GM12892 (cell line): ENCODE data around the gene ELK4.

Experiments used
- DNase-seq: peaks from one replicate; pipeline ENCODE4 v3.0.0; 2011; ENCODE audit not compliant: insufficient read length
- FAIRE-seq: peaks from 2 replicates; lab custom pipeline; 2011; peaks lifted over from hg19 to GRCh38; lab: Jason Lieb, UNC
- POLR2A ChIP-seq: IDR thresholded peaks from 2 replicates; pipeline ENCODE4 v1.6.1; 2011; ENCODE audit warnings: low read depth, low read length, control low read depth
- POLR2AphosphoS5 ChIP-seq: IDR thresholded peaks from 2 replicates; pipeline ENCODE4 v1.6.1; 2011; ENCODE audit warnings: low read depth, low read length, control low read depth
- TAF1 ChIP-seq: IDR thresholded peaks from 2 replicates; pipeline ENCODE4 v1.6.1; 2011; ENCODE audit warnings: low read depth, mild to moderate bottlenecking, control low read depth, low read length, borderline replicate concordance

The ELK4 gene

GRCh38 chr1:205576011-205576410 lies 55.8 kb downstream of the ELK4 start:
- TF ChIP-seq TAF1 (no peak), POLR2A (no peak), POLR2AphosphoS5 (no peak)
- FAIRE-seq (no peak), DNase-seq (no peak)

- FAIRE-seq (no peak), DNase-seq (no peak)
- TF ChIP-seq TAF1 (no peak), POLR2AphosphoS5 (no peak), POLR2A (no peak)
Measured at GRCh38 chr1:205575294-205575885, 56.4 kb downstream of the ELK4 start.

DNA sequence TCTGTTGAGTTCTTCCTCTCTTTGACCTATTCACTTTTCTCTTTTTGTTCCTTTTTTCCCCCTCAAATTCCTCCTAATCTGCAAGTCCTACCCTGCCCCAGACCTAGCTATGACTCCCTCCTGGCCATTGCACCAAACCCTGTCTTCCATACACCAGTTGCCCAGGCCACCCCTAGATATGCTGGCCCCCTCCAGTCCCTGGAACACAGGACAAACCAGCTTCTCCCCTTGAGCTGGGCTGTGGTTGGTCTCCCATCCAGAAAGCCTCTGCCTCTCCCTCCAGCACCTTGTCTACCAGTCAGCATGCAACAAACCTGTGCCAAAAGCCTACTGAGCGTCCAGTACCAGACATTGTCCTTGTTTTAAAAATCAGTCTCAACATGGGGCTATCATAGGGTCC lies 59.4 kb downstream of the ELK4 start:
- TF ChIP-seq POLR2A: no peak
- no peak for TF ChIP-seq POLR2AphosphoS5
- no peak for TF ChIP-seq TAF1
- FAIRE-seq (no peak), DNase-seq (no peak)

GRCh38 chr1:205571747-205572146 lies 60.1 kb downstream of the ELK4 start:
- TF ChIP-seq POLR2A (no peak), POLR2AphosphoS5 (no peak), TAF1 (no peak)
- FAIRE-seq (no peak), DNase-seq (no peak)

GRCh38 chr1:205570796-205571537 lies 60.8 kb downstream of the ELK4 start:
- DNase-seq (no peak), FAIRE-seq (no peak)
- TF ChIP-seq POLR2A (no peak), POLR2AphosphoS5 (no peak), TAF1 (no peak)

DNA sequence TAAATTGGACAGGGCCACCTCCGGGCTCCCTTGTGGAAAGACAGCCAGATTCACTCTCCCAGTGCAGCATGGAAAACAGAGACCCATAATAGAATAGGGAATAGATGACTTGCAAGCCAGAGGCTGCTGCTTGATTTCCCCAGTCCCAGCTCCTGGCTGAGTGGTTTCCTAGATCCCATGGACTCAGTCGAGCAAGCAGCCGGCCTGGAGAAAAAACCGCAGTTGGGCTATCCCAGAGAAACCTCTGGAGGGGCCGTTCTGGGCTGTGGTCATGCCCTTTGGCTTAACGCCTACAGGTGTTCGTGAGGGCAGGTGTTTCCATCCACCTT lies 61.7 kb downstream of the ELK4 start:
- no peak for TF ChIP-seq POLR2A
- no peak for TF ChIP-seq TAF1
- TF ChIP-seq POLR2AphosphoS5: no peak
- DNase-seq: no peak
- no peak for FAIRE-seq

GRCh38 chr1:205569411-205570172 lies 62.2 kb downstream of the ELK4 start:
- DNase-seq (no peak), FAIRE-seq (no peak)
- TF ChIP-seq POLR2AphosphoS5 (no peak), POLR2A (no peak), TAF1 (no peak)

DNA sequence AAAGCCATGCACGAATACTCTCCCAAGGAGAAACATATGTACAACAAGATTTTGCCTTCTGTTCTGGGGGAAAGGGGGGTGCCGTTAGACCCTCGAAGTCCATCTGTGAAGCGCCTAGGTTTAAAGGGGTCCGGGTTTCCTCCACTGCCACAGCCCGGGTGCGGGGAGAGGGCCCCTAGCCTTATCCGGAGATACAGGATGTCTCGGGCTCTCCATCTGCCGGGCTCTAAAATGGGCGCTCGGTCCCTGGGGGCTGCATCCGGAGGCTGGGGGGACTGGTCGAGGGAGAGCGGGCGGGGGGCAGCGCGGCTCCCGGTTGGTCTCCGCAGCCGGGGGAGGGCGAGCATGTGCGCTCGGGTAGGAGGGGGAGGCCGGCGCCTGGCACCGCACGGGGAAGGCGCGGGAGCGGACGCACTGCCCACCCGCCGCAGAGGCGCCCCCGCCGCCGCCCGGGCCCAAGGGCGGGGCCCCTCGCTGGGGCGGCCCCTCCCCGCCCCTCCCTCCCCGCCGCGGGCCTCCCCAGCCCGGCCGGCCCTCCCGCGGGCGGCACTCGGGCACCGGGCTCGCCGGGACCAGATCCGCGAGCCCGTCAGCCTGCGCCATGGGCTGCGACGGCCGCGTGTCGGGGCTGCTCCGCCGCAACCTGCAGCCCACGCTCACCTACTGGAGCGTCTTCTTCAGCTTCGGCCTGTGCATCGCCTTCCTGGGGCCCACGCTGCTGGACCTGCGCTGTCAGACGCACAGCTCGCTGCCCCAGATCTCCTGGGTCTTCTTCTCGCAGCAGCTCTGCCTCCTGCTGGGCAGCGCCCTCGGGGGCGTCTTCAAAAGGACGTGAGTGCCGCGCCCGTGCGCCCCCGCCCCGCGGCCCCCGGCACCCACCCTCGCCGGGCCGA lies 63.1 kb downstream of the ELK4 start:
- no peak for FAIRE-seq
- no peak for TF ChIP-seq POLR2AphosphoS5
- no peak for TF ChIP-seq POLR2A
- TF ChIP-seq TAF1: no peak

DNA sequence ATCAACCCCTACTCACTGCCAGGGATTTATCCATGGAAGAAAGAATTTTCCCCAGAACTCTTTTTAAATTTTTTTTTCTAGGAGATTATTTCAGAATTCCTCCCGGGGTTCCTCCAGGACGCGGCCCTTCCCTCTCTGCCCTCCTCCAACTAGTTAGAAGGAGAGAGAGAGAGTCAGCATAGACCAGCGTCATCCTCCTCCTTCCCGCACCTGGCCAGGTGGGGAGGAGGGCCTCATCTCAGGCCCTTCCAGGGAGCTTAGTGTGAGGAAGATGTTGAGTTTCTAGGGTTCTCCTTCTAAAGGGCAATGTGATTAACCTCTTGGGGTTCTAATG lies 63.7 kb downstream of the ELK4 start:
- FAIRE-seq (no peak), DNase-seq (no peak)
- TF ChIP-seq POLR2AphosphoS5 (no peak), POLR2A (no peak), TAF1 (no peak)

More for the DNA sequence above, 63.1 kb downstream of the ELK4 start:
- DNase-seq: no peak

GRCh38 chr1:205567716-205568115 lies 64.1 kb downstream of the ELK4 start:
- DNase-seq (no peak), FAIRE-seq (no peak)
- TF ChIP-seq POLR2AphosphoS5: no peak
- no peak for TF ChIP-seq TAF1
- no peak for TF ChIP-seq POLR2A

GRCh38 chr1:205565799-205566198 lies 66.0 kb downstream of the ELK4 start:
- no peak for FAIRE-seq
- DNase-seq: no peak
- no peak for TF ChIP-seq POLR2AphosphoS5
- no peak for TF ChIP-seq POLR2A
- TF ChIP-seq TAF1: no peak
